Measurements from ENCODE around the gene PSKH1.

- TF ChIP-seq, protein P1, sequence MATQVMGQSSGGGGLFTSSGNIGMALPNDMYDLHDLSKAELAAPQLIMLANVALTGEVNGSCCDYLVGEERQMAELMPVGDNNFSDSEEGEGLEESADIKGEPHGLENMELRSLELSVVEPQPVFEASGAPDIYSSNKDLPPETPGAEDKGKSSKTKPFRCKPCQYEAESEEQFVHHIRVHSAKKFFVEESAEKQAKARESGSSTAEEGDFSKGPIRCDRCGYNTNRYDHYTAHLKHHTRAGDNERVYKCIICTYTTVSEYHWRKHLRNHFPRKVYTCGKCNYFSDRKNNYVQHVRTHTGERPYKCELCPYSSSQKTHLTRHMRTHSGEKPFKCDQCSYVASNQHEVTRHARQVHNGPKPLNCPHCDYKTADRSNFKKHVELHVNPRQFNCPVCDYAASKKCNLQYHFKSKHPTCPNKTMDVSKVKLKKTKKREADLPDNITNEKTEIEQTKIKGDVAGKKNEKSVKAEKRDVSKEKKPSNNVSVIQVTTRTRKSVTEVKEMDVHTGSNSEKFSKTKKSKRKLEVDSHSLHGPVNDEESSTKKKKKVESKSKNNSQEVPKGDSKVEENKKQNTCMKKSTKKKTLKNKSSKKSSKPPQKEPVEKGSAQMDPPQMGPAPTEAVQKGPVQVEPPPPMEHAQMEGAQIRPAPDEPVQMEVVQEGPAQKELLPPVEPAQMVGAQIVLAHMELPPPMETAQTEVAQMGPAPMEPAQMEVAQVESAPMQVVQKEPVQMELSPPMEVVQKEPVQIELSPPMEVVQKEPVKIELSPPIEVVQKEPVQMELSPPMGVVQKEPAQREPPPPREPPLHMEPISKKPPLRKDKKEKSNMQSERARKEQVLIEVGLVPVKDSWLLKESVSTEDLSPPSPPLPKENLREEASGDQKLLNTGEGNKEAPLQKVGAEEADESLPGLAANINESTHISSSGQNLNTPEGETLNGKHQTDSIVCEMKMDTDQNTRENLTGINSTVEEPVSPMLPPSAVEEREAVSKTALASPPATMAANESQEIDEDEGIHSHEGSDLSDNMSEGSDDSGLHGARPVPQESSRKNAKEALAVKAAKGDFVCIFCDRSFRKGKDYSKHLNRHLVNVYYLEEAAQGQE (IDR thresholded peaks at IDR 0.05; ENCODE audit: insufficient replicate concordance, low read depth): no peak
- TF ChIP-seq CTCF (IDR thresholded peaks at IDR 0.05; ENCODE audit: insufficient read depth, low read length): no peak
- peak; percentile 12; the same call in 1 of the 2 replicates for TF ChIP-seq POLR2AphosphoS5 (IDR thresholded peaks at IDR 0.05; ENCODE audit: low read depth)
- TF ChIP-seq GABPA (IDR thresholded peaks at IDR 0.05; ENCODE audit: low read depth): no peak
These were observed 20.9 kb upstream of the PSKH1 start for GRCh38 chr16:67872131-67872630.

Measured in HL-60 (cell line).